GM11168 (cell line): ENCODE results near the gene KCNQ4.

Source experiments
- in situ Hi-C: fragments of 300-500 bp; cut with MboI; formaldehyde crosslinking; loops from one replicate; pipeline ENCODE4 v1.12.0; 2022; ENCODE audit warnings: low sequenced_read_pairs; ENCODE audit not compliant: unreplicated experiment

The KCNQ4 gene

DNA sequence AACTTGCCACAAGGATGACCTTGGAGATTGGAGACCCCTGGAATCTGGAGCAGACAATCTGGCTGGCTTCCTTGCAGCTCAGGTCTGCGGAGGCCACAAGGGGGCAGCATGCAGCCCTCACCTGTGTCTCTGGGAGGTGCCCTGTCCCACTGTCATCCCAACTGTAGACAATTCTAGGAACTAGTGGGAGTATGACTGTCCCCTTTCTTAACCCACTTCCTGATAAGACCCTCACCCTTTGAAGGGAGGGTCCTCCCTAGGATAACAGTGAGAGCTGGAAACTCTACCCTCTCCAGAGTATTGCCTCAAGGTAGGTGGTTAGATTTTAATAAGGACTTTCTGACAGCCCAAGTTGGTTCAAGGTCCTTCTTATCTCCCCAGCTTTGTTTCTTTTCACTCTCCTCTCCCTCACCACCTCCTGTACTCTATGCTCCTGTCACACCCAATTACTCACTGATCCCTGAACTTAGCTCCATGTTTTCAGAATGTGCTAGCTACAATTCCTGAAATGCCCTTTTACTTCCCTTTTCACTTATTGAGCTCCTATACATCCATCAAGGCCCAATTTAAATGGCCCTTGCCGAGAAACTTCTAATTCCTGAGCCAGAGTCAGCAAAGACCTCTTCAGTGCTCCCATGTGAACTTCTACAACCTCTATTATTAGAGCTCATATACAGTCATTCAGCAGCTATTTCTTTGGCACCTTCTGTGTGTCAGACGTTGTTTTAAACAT lies 9.2 kb upstream of the KCNQ4 start:
- in situ Hi-C loops = no loop called here

DNA sequence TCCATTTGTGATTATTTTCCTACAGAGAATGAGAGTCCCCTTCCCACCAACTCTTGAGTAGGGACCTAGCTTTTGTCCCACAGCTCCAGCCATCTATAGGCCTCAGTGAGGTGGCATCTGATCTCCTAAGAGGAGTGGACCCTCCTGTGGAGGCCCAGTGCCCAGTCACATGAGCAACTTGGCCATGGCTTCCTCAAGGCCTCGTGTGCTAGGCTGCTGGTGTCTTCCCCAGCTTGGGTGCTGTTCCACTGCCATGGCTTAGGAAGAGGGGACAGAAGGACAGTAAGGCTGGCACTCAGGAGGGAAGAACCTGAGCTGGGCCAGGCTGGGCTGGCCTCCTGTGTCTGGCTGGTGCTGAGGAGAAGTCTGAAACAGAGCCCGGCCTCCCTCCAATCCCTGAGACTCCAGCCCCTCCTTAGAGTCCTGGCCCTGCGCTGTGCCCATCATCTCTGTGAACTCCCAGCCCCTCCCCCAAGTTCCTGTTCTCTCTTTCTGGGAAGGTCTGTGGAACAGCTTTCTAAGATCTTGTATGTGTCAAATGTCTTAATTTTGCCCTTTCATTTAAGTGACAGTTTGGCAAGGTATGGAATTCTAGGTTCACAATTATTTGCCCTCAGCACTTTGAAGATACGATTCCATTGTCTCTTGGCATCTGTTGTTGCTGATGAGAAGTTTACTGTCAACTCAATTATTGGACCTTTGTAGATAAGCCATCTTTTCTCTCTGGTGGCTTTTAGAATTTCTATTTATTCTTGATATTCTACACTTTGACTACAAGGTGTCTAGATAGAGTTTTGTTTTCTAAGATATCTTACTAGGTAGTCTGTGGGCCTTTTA lies 7.1 kb upstream of the KCNQ4 start:
- in situ Hi-C loops = no loop called here

DNA sequence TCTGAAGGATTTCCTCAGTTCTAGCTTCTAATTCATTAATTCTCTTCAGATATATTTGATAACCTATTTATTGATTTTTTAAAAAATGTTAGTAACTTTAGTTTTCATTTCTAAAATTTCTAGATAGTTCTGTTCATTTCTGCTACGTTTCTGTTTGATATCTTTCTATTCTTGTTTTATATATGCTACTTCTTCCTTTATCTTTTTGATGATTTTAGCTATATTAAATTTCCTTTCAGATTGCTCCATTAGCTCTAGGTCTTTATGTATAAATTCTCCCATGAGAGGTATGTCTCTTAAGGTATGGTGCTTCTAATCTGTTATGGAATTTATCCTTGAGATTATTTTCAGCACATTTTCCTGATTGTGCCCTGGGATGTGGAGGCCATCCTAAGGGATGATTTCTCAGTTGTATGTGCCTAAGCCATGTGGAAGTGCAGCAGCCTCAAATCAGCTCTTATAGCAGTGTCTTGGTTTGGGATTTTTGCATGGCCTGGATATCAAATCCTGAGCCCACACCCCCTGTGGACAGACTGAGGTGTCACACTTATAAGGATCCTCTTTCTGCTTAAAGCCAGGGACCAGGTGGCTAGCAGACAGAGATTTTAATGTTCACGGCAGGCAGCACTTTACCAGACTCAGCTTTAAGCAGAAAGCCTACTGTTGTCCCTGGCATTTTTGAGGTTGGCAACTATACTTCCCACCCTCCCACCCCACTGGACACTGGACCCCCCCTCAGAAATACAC lies 6.2 kb upstream of the KCNQ4 start:
- in situ Hi-C loops = no loop called here

DNA sequence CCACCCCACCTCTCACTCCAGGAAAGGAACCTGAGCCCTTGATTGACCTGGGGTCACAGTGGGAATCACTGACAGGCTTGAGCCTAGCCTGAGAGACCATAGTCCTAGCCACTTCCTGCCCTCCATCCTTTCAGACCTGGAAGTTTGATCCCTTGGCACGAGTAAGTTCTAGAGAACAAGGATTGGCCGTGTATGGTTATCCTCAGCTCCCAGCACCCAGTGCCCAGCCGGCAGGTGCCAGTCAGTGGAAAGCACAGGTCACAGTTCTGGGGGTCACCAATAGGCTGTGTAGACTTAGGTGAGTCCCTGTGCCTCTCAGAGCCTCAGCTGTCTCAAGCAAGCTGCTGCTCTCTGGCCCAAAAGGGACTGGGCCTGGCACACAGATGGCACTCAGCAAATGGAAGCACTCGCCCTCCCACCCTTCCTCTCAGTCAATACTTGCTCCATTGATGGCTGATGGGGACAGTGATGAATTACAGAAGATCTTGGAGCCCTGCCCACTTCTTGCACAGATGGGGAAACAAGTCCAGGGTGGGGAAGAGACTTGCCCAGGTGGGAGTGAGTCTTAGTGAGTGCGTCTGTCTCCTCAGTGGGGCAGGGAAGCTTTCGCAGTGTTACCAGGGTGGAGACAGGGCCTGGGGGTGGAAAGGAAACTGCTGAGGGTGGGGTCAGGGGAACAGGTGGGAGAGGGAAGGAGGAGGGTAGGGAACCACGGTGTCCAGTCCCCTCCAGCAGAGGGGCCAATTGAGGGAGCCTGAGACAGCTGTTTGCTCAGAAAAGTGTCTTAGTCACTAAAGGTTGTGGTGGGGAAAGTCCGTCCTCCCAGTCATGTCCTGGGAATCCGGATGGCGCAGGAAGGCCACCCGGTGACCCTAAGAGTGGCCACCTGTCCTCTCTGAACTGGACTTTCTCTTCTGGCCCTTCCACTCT lies 2.6 kb upstream of the KCNQ4 start:
- in situ Hi-C loops = no loop called here

DNA sequence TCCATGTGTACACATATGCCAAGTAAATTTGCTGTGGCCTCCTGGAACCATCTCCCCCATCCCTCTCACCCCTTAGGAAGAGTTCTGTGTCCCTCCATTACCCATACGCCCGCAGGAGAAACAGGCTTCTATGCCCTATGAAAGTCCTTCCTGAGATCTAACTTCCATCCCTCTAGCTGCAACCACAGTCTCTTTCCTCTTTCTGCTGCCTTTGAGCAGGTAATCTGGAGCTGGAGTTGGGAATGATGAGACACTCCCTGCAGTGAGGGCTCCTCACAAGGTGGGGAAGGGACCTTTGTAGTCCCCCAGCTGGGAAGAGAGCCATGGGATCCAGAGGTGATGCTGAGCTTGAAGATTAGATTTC lies 2.0 kb upstream of the KCNQ4 start:
- in situ Hi-C loops = no loop called here

DNA sequence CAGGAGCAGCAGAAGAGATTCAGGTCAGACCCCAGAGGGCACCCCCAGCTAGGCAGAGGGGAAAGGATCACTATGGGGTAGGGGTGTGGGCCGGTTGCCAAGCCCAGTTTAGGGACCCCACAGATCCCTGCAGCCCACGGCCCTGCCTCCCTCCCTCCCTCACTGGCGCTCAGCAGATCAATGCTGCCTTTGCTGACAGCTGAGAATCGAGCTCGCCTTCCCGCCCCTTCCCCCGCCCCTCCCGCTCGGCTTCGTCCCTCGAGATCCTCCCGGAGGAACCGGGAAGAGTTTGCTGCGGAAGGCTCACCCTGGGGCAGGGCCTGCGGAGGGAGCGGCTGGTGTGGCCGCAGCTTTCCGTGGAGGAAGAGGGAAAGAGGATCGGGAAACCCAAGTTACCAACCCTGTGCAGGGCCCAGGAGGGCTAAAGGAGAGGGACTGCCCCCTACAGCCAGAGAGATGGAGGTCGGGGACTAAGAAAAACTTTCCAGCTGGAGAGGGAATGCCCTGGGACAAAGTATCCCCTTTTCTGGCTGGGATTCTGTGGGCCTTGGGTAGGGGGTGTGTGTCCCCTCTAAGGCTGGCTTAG lies 1.1 kb upstream of the KCNQ4 start:
- in situ Hi-C loops = no loop called here

DNA sequence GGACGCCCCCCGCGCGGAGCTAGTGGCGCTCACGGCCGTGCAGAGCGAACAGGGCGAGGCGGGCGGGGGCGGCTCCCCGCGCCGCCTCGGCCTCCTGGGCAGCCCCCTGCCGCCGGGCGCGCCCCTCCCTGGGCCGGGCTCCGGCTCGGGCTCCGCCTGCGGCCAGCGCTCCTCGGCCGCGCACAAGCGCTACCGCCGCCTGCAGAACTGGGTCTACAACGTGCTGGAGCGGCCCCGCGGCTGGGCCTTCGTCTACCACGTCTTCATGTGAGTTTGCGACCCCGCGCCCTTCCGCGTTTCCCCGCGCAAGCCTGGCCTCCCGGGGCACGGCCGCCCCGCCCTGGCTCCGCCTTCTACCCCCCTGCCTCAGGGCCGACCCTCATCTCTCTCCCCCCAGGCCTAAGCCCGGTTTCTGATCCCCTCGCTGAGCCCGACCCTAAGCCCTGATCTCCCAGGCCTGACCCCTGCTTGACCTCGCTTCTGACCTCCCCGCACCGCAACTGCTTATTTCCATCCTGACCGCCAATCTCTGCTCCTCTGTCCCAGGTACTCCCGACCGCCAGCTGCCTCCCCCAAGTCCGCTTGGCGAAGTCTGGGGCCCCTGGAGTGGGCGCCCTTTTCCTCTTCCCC lies 669 bp downstream of the KCNQ4 start:
- in situ Hi-C loops = no loop called here

DNA sequence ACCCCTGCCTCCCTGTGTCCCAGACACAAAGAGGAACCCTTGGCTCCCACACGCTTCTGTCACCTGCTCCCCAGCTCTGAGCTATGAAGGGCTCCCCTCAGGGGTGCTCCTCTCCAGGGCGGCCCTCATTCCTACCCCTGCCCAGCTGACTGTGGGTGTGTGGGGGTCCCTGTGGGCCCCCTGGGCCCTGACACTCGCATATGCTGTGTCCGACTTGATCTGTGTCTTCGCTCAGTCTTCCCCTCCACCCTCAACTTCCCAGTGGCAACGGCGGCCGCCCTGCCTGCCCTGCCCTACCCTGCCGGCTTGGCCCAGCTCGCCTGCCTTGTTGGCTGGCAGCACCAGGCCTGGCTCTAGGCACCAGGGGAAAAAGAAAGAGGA lies 1.2 kb downstream of the KCNQ4 start:
- in situ Hi-C loops = no loop called here

DNA sequence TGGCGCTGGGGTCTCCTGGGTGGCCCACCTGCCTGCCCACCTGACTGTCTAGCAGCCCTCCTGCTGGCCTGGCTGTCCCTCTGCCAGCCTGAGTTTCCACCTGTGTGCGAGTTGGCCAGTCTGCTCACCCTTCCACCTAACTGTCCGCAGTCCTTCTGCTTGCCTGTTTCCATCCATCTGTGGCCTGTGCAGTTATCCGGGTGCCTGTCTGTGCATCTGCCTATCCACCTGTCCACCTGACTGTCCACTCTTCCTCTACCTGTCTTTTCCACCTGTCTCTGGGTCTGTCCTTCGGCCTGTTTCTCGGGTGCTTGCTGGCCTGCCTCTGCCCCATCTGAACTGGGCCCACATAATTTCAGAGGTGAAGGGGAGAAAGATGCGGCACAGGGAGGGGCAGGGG lies 1.9 kb downstream of the KCNQ4 start:
- in situ Hi-C loops = no loop called here

DNA sequence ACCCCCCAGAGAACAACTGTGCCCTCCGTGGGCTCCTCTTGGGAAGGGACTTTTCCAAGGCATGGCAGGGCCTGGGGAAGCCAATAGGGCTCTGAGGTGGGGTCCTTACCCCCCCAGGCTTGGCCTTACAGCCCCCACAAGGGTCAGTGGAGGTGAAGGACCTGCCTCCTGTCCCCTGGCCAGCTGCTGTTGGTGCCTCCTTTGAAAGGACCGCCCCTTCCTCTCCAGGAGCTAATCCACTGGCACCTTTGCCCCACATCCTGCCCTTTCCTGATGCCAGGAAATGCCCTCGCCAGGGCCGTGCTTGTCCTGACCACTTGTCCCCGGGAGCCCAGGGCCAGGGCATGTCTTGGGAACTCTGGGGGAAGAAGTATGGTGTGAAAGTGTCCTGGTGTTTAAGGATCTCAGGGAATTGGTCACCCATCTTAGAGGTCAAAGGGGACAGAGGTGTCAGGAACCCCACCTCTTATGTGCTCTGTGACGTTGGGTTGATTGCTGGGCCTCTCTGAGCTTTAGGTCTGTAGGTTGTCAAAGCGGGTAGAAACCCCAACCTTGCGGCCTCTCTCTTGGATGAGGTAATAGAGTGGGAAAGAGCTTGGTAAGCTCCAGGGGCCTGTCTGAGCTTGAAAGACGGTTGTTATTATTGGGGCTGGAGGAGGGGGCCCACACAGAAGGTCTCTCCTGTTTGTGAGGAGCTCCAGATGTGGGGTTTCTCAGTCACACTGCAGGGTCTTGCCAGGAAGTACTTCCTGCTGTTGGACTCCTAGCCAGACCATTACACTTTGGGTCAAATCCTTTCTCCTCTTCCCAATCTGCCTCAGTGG lies 2.8 kb downstream of the KCNQ4 start:
- in situ Hi-C loops = no loop called here

DNA sequence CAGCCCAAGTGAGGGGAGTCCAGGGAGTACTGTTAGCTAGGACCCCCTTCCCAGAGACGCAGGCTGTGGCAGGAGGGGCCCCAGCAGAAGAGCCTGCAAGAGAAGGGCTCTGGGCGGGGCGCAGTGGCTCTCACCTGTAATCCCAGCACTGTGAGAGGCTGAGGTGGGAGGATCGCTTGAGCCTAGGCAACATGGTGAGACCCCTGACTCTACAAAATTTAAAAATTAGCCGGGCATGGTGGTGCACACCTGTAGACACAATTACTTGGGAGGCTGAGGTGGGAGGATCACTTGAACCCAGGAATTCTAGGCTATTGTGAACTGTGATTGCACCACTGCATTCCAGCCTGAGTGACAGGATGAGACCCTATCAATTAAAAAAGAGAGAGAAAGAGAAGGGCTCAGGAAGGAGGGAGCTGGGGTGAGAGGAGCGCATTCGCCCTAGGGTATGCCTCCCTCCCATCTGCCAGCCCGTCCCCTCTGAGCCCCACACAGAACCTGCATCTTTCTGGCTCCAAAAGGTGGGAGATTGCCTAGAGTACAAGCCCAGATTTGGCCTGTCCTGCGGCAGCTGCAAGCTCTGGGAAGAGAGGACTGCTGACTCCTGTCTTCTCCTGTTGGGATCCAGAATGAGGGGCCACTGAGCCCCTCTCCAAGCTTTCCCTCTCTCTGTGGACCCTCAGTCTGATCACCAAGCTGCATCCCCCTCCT lies 3.6 kb downstream of the KCNQ4 start:
- in situ Hi-C loops = no loop called here

DNA sequence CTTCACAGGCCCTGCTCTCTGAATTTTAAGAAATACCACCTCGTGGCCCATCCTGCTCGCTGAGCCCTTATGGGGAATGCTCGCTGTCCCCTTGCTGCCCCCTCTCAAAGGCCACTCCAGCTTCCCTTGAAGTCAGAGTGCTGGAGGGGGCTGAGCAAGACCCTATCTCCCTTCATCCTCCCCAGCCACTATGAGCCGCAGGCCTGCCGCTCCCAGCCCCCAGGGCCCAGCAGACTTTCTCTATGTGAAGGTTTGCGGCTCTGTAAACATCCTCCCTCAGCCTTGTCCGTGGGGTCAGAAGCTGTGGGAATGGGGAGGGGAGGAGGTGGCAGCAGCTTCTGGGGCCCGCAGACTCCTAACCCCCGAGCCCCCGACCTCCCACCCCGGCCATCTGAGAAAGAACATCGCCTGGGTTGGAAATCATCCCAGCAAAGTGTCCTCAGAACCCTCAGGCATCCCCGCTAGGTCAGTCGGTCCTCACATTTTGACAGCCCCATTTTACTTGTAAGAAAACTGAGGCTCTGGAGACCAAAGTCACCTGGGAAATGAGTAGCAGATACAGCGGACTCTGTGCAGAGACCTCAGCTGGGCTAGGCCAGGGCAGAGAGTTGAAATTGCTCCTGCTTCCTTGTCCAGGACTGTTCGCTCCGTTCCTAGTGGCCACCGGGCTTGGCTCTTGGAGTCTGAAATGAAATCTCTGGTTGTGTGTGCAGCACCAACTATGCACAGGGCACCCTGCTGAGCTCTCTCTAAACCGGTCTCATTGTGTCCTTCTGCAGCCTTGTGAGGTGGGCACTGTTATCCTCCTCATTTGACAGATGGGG lies 4.4 kb downstream of the KCNQ4 start:
- in situ Hi-C loops = no loop called here

DNA sequence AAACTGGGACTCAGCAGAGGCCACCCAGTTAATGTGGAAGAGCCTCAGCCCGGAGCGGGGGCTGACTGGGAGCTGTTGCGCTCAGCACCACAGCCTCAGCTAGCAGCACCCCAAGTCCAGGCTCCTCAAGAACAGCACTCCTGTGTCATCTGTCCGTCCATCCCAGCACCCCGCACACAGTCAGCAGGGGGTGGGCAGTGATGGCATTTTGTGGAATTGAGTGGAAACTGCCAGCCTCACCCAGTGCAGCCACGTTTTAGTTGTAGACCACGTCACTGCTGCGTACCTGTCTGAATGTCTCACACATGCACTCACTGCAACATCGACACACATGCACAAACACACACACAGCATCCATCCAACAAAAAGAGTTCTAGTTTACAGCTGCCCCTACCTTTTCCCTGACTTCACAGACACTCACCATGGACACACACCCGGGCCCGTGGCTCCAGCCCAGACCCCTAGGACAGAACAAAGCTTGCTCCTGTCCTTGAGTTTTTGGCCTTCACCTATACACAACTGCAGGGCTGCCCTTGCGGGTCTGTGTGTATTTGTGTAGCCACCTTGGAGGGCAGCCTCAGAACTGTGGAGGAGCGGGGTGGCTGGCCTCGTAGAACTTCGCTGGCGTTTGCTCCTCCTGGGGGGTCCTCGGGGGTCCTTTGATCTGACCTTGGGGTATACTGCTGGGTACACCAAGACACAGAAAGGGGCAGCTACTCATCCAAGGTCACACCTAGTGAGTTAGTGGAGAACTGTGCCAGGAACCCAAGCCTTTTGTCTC lies 5.2 kb downstream of the KCNQ4 start:
- in situ Hi-C loops = no loop called here

DNA sequence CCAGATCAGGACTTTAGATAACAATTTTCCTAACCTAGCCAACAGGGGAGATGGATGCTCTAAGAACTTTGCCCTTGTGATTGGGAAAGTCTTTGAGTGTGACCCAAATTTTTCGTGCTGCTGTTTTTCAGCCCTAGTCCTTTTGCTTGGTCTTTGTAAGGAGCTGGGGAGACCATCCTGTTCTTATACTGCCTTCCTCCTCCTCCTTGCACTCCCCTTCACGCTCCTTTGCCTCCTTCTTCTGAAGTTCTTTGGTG lies 5.7 kb downstream of the KCNQ4 start:
- in situ Hi-C loops = no loop called here

DNA sequence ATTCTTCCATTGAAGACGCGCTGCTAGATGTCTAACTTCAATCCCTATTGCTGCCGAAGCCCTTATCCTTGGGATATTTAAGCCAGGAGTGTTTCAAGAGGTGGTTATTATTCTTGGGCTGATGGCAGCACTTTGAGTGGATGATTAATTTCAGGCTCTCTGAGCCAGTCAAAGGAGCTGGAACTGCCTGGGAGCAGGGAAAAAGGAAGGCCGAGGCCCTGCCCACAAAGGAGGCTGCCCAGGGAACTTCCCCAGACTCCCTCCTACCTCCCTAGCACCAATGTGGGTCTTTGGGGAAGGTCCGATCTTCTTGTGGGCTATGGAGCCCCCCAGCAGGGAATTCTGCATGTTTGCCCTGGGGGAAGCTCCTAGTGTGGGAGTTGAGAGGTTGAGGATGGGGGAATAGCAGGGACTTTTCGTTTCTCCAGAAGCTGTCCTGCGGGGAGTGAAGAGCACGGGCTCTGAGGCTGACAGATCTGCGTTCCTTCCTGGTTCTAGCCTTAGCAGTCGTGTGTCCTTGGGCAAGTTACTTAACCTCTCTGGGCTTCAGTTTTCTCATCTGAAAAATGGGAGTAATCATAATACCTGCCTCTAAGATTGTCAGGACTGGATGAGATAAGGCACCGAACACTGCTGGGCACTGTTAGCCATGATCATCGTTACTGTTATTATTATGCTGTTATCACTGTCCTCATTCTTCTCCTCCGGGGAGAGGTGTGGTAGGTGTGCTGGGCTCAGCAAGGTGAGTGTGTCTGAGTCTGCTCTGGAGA lies 6.3 kb downstream of the KCNQ4 start:
- in situ Hi-C loops = no loop called here

DNA sequence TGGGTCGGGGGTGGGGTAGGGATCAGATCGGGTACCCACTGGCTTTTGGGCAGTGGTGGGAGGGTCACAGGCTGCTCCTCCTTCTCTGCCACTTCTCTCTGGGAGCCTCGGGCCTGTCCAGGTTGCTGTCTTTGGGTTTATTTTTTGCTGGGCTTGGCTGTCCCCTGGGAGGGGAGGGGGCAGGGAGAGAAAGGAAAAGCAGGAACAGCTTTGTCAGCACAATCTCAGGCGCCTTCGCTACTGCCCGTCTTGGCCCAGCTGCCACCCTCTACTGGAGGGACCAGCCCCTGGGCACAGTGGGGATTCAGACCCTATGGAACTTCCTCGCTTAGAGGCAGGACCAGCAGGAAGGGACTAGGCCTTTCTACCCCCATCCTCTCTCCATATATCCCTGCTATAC lies 8.4 kb downstream of the KCNQ4 start:
- in situ Hi-C loops = no loop called here
